ENCODE results near the gene DYRK1A. TPM values are rescaled to one million over a fixed set of nuclear protein-coding genes. Genes with fewer than 3 reads are reported as not detected.

Gene DYRK1A
- total and polyA plus RNA-seq, 2 of the 13 experiments (the other 11 are each of a cell fraction or from before 2014, with no cell fraction given): 24.6 to 34.2 TPM

GRCh38 chr21:37509802-37510393, 143.3 kb downstream of the DYRK1A start (continued):
- TF ChIP-seq RNF219 (CRISPR knock-in tag; IDR thresholded peaks at IDR 0.05): no peak
- no peak for TF ChIP-seq TGIF2 (CRISPR knock-in tag; IDR thresholded peaks at IDR 0.05)

GRCh38 chr21:37511848-37512247, 145.3 kb downstream of the DYRK1A start:
- H3K27ac ChIP-seq (ENCODE audit: extremely low read length, insufficient read depth, low read length): no peak overlapping the region
- ATAC-seq: no peak
- H3K9me3 ChIP-seq (ENCODE audit: low read length): no peaks in the 10 kb centered on the region
- H3K4me3 ChIP-seq (replicated peaks in 1 of 3; ENCODE audit: insufficient read depth in 1 of 3, low read depth in 2 of 3, low read length in 3 of 3): no peak overlapping the region
- POLR2A ChIA-PET: no interaction called here
- in situ Hi-C loops (cut with HindIII; ENCODE audit: extremely low pct_ligation_motif_present, low pct_unique_long_range_greater_than_20kb) (no loop called here), intact Hi-C loops (cut with micrococcal nuclease; ENCODE audit: unreplicated experiment) (no loop called here)
- H4K20me1 ChIP-seq (ENCODE audit: insufficient read depth, low read length): no peaks in the 10 kb centered on the region; the same call in 1 of the 2 replicates
- FAIRE-seq: no peak
- no TSS peak for BruUV-seq (replicated peaks)
- 99% methylated on average over 5 of the region's 5 CpGs for WGBS (ENCODE audit: low lambda C conversion rate)
- H3K9ac ChIP-seq (ENCODE audit: insufficient read depth, low read depth, low read length): no peak overlapping the region
- H3K36me3 ChIP-seq (replicated peaks in 1 of 2; ENCODE audit: control insufficient read depth in 1 of 2, insufficient read depth in 2 of 2, low read length in 2 of 2): peaks cover 28 to 81% of the 10 kb centered on the region in 2 experiments
- CTCF ChIA-PET (ENCODE audit: low intra/inter-chr PET ratio, low total read pairs): no interaction called here
- no peaks in the 10 kb centered on the region for H3K4me1 ChIP-seq (ENCODE audit: insufficient read depth, low read length)
- no peaks in the 10 kb centered on the region for H3K27me3 ChIP-seq (ENCODE audit: control insufficient read depth in 1 of 2, insufficient read depth in 2 of 2, low read length in 2 of 2)
- no peak overlapping the region for H3K4me2 ChIP-seq (ENCODE audit: low read depth, low read length)
- H2AFZ ChIP-seq (ENCODE audit: low read length): no peak overlapping the region
- no peaks in the 10 kb centered on the region for H3K79me2 ChIP-seq (ENCODE audit: insufficient read depth, low read length)
- no peak for DNase-seq (ENCODE audit: low spot score)
- TF ChIP-seq CREB1 (IDR thresholded peaks at IDR 0.05) (no peak), CREB1 (CRISPR knock-in tag; IDR thresholded peaks at IDR 0.05) (no peak), PHF20 (CRISPR knock-in tag; IDR thresholded peaks at IDR 0.05) (no peak), TAF15 (IDR thresholded peaks at IDR 0.05; ENCODE audit: low read depth, low read length, poor library complexity, severe bottlenecking) (no peak), E2F1 (CRISPR knock-in tag; IDR thresholded peaks at IDR 0.05) (no peak), HHEX (CRISPR knock-in tag; IDR thresholded peaks at IDR 0.05) (no peak), RFX1 (IDR thresholded peaks at IDR 0.05) (peak; percentile 15; the same call in 1 of the 2 replicates), ATF7 (IDR thresholded peaks at IDR 0.05) (peak; percentile 48; the same call in 1 of the 2 replicates), ATF7 (CRISPR knock-in tag; IDR thresholded peaks at IDR 0.05) (no peak), SKI (IDR thresholded peaks at IDR 0.05; ENCODE audit: partially characterized antibody) (no peak), ZNF496 (CRISPR knock-in tag; IDR thresholded peaks at IDR 0.05; ENCODE audit: insufficient replicate concordance) (no peak), ZBTB4 (CRISPR knock-in tag; IDR thresholded peaks at IDR 0.05; ENCODE audit: borderline replicate concordance) (no peak), ZNF337 (CRISPR knock-in tag; IDR thresholded peaks at IDR 0.05; ENCODE audit: borderline replicate concordance, low read depth) (no peak), TCF7 (IDR thresholded peaks at IDR 0.05; ENCODE audit: low read depth) (no peak), HMG20A (CRISPR knock-in tag; IDR thresholded peaks at IDR 0.05; ENCODE audit: borderline replicate concordance) (no peak), FOXA1 (IDR thresholded peaks at IDR 0.05) (no peak), FOXA1 (CRISPR knock-in tag; IDR thresholded peaks at IDR 0.05) (no peak), ZBTB7A (CRISPR knock-in tag; IDR thresholded peaks at IDR 0.05) (no peak)
